Activated naive CD8-positive, alpha-beta T cell treated with anti-CD3 and anti-CD28 coated beads, Interleukin-2, amount 10 ng/mL, durations not matched to agents 7 days and 5 days (primary cell): ENCODE measurements around the gene NDN. TPM values are rescaled to one million over a fixed set of nuclear protein-coding genes. Genes with fewer than 3 reads are reported as not detected.

ENCODE experiments used
- ATAC-seq: fragments of 150-1000 bp; cut with Tn5 transposase; one replicate; pipeline ENCODE4 v1.10.0; 2021; ENCODE audit warnings: low read depth, moderate library complexity
- POLR2A ChIA-PET: fragments of 350-600 bp; sonication (Branson Sonifier 250); formaldehyde crosslinking; loops from one replicate; lab custom pipeline; 2021; ENCODE audit warnings: antibody characterized with exemption; lab: Charles Lee
- DNase-seq: peaks from one replicate; pipeline ENCODE4 v3.0.0; 2021
- H3K27ac Mint-ChIP-seq: one replicate; pipeline ENCODE4 v1.8.0; 2022; ENCODE audit warnings: mild to moderate bottlenecking, mixed read lengths
- H3K27me3 Mint-ChIP-seq: one replicate; pipeline ENCODE4 v1.8.0; 2022; ENCODE audit warnings: mild to moderate bottlenecking, moderate library complexity, mixed read lengths
- H3K36me3 Mint-ChIP-seq: one replicate; pipeline ENCODE4 v1.8.0; 2021; ENCODE audit warnings: mild to moderate bottlenecking, mixed read lengths
- H3K4me1 Mint-ChIP-seq: one replicate; pipeline ENCODE4 v1.8.0; 2021; ENCODE audit warnings: mixed read lengths
- H3K4me3 Mint-ChIP-seq: one replicate; pipeline ENCODE4 v1.8.0; 2022; ENCODE audit warnings: mild to moderate bottlenecking, moderate library complexity, mixed read lengths
- H3K9me3 Mint-ChIP-seq: one replicate; pipeline ENCODE4 v1.8.0; 2021; ENCODE audit warnings: mixed read lengths
- total RNA-seq, 2 experiments: library from RNA; stranded (reverse); gene quantifications; one replicate each; pipeline ENCODE4 v1.2.3, GENCODE V29; 2021

NDN gene
- total RNA-seq, 2 experiments from 2014 or later = 3.0 to 3.5 TPM

GRCh38 chr15:23648920-23649515 is 38.1 kb downstream of the NDN start:
- H3K9me3 Mint-ChIP-seq = no peaks in the 10 kb centered on the region
- ATAC-seq (no peak), DNase-seq (no peak)
- POLR2A ChIA-PET = no interaction called here
- H3K4me3 Mint-ChIP-seq = no peak overlapping the region
- no peaks in the 10 kb centered on the region for H3K36me3 Mint-ChIP-seq
- H3K27ac Mint-ChIP-seq = no peak overlapping the region
- peaks cover 7% of the 10 kb centered on the region for H3K27me3 Mint-ChIP-seq
- no peaks in the 10 kb centered on the region for H3K4me1 Mint-ChIP-seq

GRCh38 chr15:23647421-23648370 is 39.4 kb downstream of the NDN start, which contains the start of gene MAGEL2:
Gene MAGEL2 (minus strand): TSS chr15:23647867. CDS start chr15:23647742, 125 bp downstream.
- DNase-seq = no peak
- no peak for ATAC-seq
- POLR2A ChIA-PET = no interaction called here
- no peaks in the 10 kb centered on the region for H3K36me3 Mint-ChIP-seq
- H3K27ac Mint-ChIP-seq = no peak within 1 kb of the TSS
- H3K4me1 Mint-ChIP-seq = no peaks in the 10 kb centered on the region
- no peaks in the 10 kb centered on the region for H3K9me3 Mint-ChIP-seq
- H3K27me3 Mint-ChIP-seq = peaks cover 7% of the 10 kb centered on the region
- H3K4me3 Mint-ChIP-seq = no peak within 1 kb of the TSS

DNA sequence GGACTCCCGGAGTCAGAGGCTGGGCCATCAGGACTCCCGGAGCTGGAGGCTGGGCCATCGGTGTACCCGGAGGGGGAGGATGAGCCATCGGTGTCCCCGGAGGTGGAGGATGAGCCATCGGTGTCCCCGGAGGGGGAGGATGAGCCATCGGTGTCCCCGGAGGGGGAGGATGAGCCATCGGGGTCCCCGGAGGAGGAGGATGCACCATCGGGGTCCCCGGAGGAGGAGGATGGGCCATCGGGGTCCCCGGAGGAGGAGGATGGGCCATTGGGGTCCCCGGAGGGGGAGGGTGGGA is 40.2 kb downstream of the NDN start:
- peaks cover 7% of the 10 kb centered on the region for H3K27me3 Mint-ChIP-seq
- POLR2A ChIA-PET = no interaction called here
- H3K9me3 Mint-ChIP-seq = no peaks in the 10 kb centered on the region
- DNase-seq (no peak), ATAC-seq (no peak)
- H3K36me3 Mint-ChIP-seq = no peaks in the 10 kb centered on the region
- H3K4me3 Mint-ChIP-seq = no peak overlapping the region
- H3K4me1 Mint-ChIP-seq = no peaks in the 10 kb centered on the region
- H3K27ac Mint-ChIP-seq = no peak overlapping the region

DNA sequence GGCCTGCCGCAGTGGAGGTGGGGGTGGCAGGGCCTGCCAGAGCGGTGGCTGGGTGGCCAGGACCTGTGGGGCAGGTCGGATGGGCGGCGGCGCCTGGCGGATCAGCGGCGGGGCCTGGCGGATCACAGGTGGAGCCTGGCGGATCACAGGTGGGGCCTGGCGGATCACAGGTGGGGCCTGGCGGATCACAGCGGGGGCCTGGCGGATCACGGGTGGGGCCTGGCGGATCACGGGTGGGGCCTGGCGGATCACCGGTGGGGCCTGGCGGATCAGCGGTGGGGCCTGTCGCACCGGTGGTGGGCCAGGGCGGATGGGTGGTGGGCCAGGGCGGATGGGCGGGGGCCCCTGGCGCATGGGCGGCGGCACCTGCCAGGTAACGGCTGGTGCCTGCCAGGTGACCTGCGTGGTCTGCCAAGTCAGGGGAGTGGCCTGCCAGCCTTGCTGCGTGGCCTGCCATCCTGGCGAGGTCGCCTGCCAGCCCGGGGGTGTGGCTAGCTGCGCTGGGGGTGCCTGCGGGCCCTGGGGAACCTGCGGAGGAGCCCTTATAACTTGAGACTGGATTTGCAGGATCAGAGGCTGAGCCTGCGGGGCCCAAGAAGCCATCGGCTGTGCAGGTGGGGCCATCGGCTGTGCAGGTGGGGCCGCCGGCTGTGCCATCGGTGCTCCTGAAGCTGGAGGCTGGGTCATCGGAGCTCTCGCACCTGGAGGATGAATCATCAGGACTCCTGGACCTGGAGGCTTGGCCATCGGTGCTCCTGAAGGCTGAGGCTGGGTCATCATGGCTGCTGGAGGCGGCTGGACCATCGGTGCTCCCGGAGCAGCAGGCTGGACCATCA is 40.7 kb downstream of the NDN start:
- Mint-ChIP-seq H3K27ac (no peak overlapping the region), H3K36me3 (no peaks in the 10 kb centered on the region), H3K27me3 (peaks cover 7% of the 10 kb centered on the region), H3K4me3 (no peak overlapping the region), H3K4me1 (no peaks in the 10 kb centered on the region), H3K9me3 (no peaks in the 10 kb centered on the region)
- no peak for DNase-seq
- POLR2A ChIA-PET = no interaction called here
- ATAC-seq = no peak

DNA sequence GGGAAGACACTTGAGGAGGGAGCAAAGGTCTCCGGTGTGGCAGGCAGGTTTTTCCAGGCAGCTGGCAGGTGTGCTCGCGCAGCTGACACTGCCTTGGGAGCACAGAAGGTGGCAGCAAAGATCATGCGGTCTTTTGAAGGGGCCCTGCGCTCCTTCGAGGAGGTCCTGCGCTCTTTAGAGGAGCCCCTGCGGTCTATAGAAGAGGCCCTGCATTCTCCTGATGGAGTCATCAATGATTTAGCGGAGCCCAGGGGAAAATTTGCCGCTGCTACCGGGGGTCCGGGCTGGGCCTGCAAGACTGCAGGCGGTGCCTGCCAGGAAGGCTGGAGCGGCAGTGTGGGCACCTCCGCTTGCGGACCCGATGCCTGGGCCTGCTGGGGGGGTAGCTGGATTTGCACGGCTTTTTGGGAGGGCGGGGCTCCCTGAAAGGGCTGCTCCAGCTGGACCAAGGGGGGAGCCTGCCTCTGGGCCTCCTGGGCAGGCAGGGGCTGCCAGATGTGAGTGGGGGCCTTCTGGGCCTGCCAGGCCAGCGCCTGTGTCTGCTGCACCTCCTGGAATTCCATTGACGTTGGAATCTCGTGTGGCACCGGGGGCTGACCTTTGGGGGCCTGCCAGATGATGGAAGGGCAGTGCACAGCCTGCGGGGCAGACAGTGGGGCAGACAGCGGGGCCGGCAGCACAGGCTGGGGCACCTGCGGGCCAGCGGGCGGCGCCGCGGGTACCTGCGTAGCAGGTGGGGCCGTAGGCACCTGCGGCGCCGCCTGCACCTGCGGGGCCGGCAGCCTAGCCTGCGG is 41.5 kb downstream of the NDN start:
- POLR2A ChIA-PET = no interaction called here
- no peaks in the 10 kb centered on the region for H3K9me3 Mint-ChIP-seq
- H3K4me1 Mint-ChIP-seq = no peaks in the 10 kb centered on the region
- DNase-seq (no peak), ATAC-seq (no peak)
- peaks cover 7% of the 10 kb centered on the region for H3K27me3 Mint-ChIP-seq
- H3K4me3 Mint-ChIP-seq = no peak overlapping the region
- H3K36me3 Mint-ChIP-seq = no peaks in the 10 kb centered on the region
- no peak overlapping the region for H3K27ac Mint-ChIP-seq

- POLR2A ChIA-PET = no interaction called here
- ATAC-seq (no peak), DNase-seq (no peak)
- no peak overlapping the region for H3K27ac Mint-ChIP-seq
- H3K4me3 Mint-ChIP-seq = no peak overlapping the region
- H3K27me3 Mint-ChIP-seq = peaks cover 7% of the 10 kb centered on the region
- H3K9me3 Mint-ChIP-seq = no peaks in the 10 kb centered on the region
- no peaks in the 10 kb centered on the region for H3K4me1 Mint-ChIP-seq
- no peaks in the 10 kb centered on the region for H3K36me3 Mint-ChIP-seq
Measured at GRCh38 chr15:23644829-23645228, 42.3 kb downstream of the NDN start.

GRCh38 chr15:23642413-23643044 is 44.6 kb downstream of the NDN start:
- Mint-ChIP-seq H3K4me3 (no peak overlapping the region), H3K9me3 (no peaks in the 10 kb centered on the region), H3K4me1 (no peaks in the 10 kb centered on the region), H3K27me3 (no peaks in the 10 kb centered on the region), H3K27ac (no peak overlapping the region), H3K36me3 (no peaks in the 10 kb centered on the region)
- no peak for DNase-seq
- POLR2A ChIA-PET = no interaction called here
- ATAC-seq = peak; percentile 26

Other genes starting within 250 kb of the NDN start
- not detected for gene GOLGA6L2, start 240.1 kb downstream of the NDN start, total RNA-seq
- gene MKRN3, start 121.6 kb downstream of the NDN start, total RNA-seq = 1 to 10 TPM; 2.9 to 3.0 TPM
- not detected for gene MAGEL2, start 39.4 kb downstream of the NDN start, total RNA-seq